Heart right ventricle (tissue), 16 donors: Measurements from ENCODE around the gene DYSF. TPM values are rescaled to one million over a fixed set of nuclear protein-coding genes. Genes with fewer than 3 reads are reported as not detected.

Experiments
- ATAC-seq, 8 donors: fragments of 200-7000 bp; cut with Tn5 transposase; one replicate each; pipeline ENCODE4 v1.9.1; 2020; ENCODE audit warnings: mild to moderate bottlenecking in 8 of 8, moderate library complexity in 8 of 8, moderate number of reproducible peaks in 1 of 8
- DNase-seq, 2 donors: peaks; one replicate each; pipeline ENCODE4 v3.0.0-alpha.2; 2020
- H3K27ac ChIP-seq, 10 donors: fragments of 200-600 bp; sonication (generic) in 2 of 10; one replicate each; pipeline versions ENCODE4 v1.5.0 to v1.8.0; 2020 to 2022; ENCODE audit warnings: mild to moderate bottlenecking in 3 of 10
- H3K27me3 ChIP-seq, 7 donors: fragments of 200-600 bp; one replicate each; pipeline ENCODE4 v1.8.0; 2021 to 2022; ENCODE audit warnings: mild to moderate bottlenecking in 2 of 7
- H3K36me3 ChIP-seq, 9 donors: fragments of 200-600 bp; sonication (generic) in 1 of 9; one replicate each; pipeline versions ENCODE4 v1.5.0 to v1.8.0; 2020 to 2022; ENCODE audit warnings: mild to moderate bottlenecking in 2 of 9
- H3K4me1 ChIP-seq, 9 donors: fragments of 200-600 bp; sonication (generic) in 1 of 9; one replicate each; pipeline versions ENCODE4 v1.5.0 to v1.8.0; 2020 to 2022; ENCODE audit warnings: mild to moderate bottlenecking in 4 of 9
- H3K4me3 ChIP-seq, 10 donors: fragments of 200-600 bp; sonication (generic) in 2 of 10; one replicate each; pipeline versions ENCODE4 v1.5.0 to v1.8.0; 2020 to 2022; ENCODE audit warnings: mild to moderate bottlenecking in 7 of 10, moderate library complexity in 2 of 10
- H3K9me3 ChIP-seq, 11 donors: fragments of 200-600 bp in 10 of 11; sonication (generic) in 2 of 11; one replicate each; pipeline versions ENCODE4 v1.5.0 to v1.8.0; 2013 to 2022; ENCODE audit warnings: mild to moderate bottlenecking in 2 of 11, control low read depth in 1 of 11, moderate library complexity in 1 of 11
- CTCF ChIP-seq, 9 donors: fragments of 200-600 bp; sonication (generic) in 2 of 9; IDR thresholded peaks; one replicate each; pipeline versions ENCODE4 v1.5.0 to v1.8.0; 2021 to 2022; ENCODE audit warnings: antibody characterized with exemption in 9 of 9, mild to moderate bottlenecking in 5 of 9, moderate library complexity in 1 of 9
- WGBS, 2 donors: extraction: QIAGEN DNeasy Blood & Tissue Kit; methylation state at CpG; one replicate each; pipeline ENCODE4 v1.1.7; 2013; ENCODE audit warnings: inconsistent platforms in 1 of 2; 5-methylcytosine and 5-hydroxymethylcytosine counted together
- intact Hi-C, 10 donors: fragments of 100-400 bp; cut with DNase I; formaldehyde crosslinking; loops; one replicate each; pipeline versions ENCODE4 v1.11.1 to v1.14.2; 2022
- polyA plus RNA-seq, 2 donors: library from polyadenylated mRNA; stranded (reverse); fragments of 200-250 nt; gene quantifications; one replicate each; pipeline ENCODE4 v1.2.3, GENCODE V29; 2013
- total RNA-seq, 10 donors: library from RNA; stranded (reverse); fragmentation: NEBNext Ultra II Directional in 3 of 10; extraction: Animal tissue kit (Norgen Biotek cat#: 25700) in 3 of 10; gene quantifications; one replicate each; pipeline versions ENCODE4 v1.2.1 to v1.2.4, GENCODE V29; 2021 to 2023
- donor health status: Arrhythmogenic right ventricular cardiomyopathy.
- donor health status: ischemic (EF 13 %, LVEDD 7.1; RV severe dilation, severe dysfunction).
- donor health status: healthy with polysubstance abuse.
- donor health status: DM: no; HTN: yes; CAD: no.
- donor health status: DM: no; HTN: no; CAD: no.
- donor health status: ischemic (EF 25% LVEDD 6.9; RV normal size, moderate dysfunction).
- donor health status: ischemic (EF 25% LVEDD 5.7; RV mildly dilated, moderate dysfunction).
- donor health status: healthy.
- donor health status: DM: yes; HTN: yes; CAD: no.
- donor health status: Ischemic cardiomyopathy.
- donor health status: ischemic (EF 35%, LVEDD 5.7; RV mildly dilated, moderate dysfunction).
- donor health status: nonischemic (EF 11% LVEDD 7.7; RV severe dilation, severe dysfunction).
- donor health status: DM: yes; HTN: yes; CAD: no.
- donor health status: PGD.
- donor health status: ischemic (EF 29% LVEDD 5.4; RV normal size, mild dysfunction).
- donor health status: nonischemic (EF 23%, LVEDD 6.1; RV moderate dilation, normal function).

DYSF gene
- total and polyA plus RNA-seq, 12 donors = 20.6 to 100 (median 64.8) TPM

- Histone ChIP-seq H3K9me3 (peaks cover 0 to 9% (median 0%) of the 10 kb centered on the region in 11 donors), H3K27me3 (no peaks in the 10 kb centered on the region), H3K36me3 (peaks cover 0 to 4% (median 0%) of the 10 kb centered on the region in 9 donors), H3K27ac (no peak overlapping the region), H3K4me1 (peaks cover 0 to 26% (median 14%) of the 10 kb centered on the region in 9 donors), H3K4me3 (no peak overlapping the region)
- DNase-seq (no peak), ATAC-seq (no peak)
- intact Hi-C loops = no loop called here
- TF ChIP-seq CTCF (IDR thresholded peaks at IDR 0.05) = no peak
- WGBS, 2 donors = 84 to 89% methylated on average over 14 of the region's 14 CpGs
Measured at GRCh38 chr2:71631411-71631931, 178.1 kb downstream of the DYSF start.

GRCh38 chr2:71633086-71633485 lies 179.7 kb downstream of the DYSF start:
- H3K4me3 ChIP-seq = no peak overlapping the region
- DNase-seq = no peak
- ATAC-seq = no peak
- H3K27ac ChIP-seq = no peak overlapping the region
- peaks cover 0 to 4% (median 0%) of the 10 kb centered on the region in 9 donors for H3K36me3 ChIP-seq
- H3K27me3 ChIP-seq = no peaks in the 10 kb centered on the region
- intact Hi-C loops = no loop called here
- TF ChIP-seq CTCF (IDR thresholded peaks at IDR 0.05) = no peak
- 95% methylated on average over 3 of the region's 3 CpGs for whole genome bisulfite sequencing, 2 donors
- peaks cover 0 to 9% (median 0%) of the 10 kb centered on the region in 11 donors for H3K9me3 ChIP-seq
- peaks cover 0 to 33% (median 14%) of the 10 kb centered on the region in 9 donors for H3K4me1 ChIP-seq

DNA sequence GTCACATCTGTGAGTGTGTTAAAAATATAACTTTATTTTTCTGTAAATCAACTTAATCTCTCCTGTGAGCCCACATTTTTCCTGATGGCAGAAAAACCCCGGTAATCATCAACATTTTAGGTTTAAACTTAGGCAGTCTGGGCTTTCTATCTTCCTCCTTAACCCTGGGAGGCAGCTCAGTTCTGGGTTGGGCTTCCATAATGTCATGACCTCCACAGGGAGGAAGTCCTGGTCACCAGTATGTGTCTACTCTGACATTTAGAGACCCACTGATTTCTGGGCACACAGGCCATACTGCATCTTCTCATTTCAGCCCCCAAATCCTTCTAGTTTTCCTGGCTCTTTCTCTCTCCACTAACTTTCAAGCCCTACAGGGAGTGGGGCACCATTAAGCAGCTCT lies 181.2 kb downstream of the DYSF start:
- ATAC-seq = no peak
- DNase-seq = no peak
- intact Hi-C loops = no loop called here
- TF ChIP-seq CTCF (IDR thresholded peaks at IDR 0.05) = no peak
- Histone ChIP-seq H3K4me3 (no peak overlapping the region), H3K27me3 (no peaks in the 10 kb centered on the region), H3K4me1 (peaks cover 0 to 35% (median 13%) of the 10 kb centered on the region in 9 donors), H3K36me3 (peaks cover 0 to 4% (median 0%) of the 10 kb centered on the region in 9 donors), H3K9me3 (peaks cover 0 to 1% (median 0%) of the 10 kb centered on the region in 11 donors), H3K27ac (no peak overlapping the region)
- 94 to 97% methylated on average over 1 of the region's 1 CpG for WGBS, 2 donors

DNA sequence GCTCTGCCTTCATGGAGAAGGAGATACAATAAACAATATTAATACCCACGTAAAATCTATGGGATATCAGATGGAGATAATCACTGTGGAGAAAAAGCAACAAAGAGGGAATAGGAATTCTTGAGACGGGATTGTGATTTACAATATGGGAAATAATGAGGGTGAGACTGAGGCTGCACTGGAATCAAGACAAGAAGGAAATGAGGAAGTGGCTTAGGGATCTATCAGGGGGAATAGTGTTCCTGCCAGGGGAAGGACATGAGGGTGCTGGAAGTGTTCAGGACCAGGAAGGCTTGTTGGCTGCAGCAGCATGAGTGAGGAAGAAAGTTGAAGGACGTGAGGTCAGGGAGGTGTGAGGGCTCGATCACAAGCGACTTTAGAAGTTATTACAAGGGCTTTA lies 182.4 kb downstream of the DYSF start:
- H3K4me3 ChIP-seq = no peak overlapping the region
- DNase-seq (no peak), ATAC-seq (no peak)
- WGBS, 2 donors = 80 to 81% methylated on average over 5 of the region's 5 CpGs
- TF ChIP-seq CTCF (IDR thresholded peaks at IDR 0.05) = no peak
- H3K27ac ChIP-seq = no peak overlapping the region
- H3K36me3 ChIP-seq = peaks cover 0 to 4% (median 0%) of the 10 kb centered on the region in 9 donors
- H3K9me3 ChIP-seq = no peaks in the 10 kb centered on the region
- H3K4me1 ChIP-seq = peaks cover 0 to 22% (median 4%) of the 10 kb centered on the region in 9 donors
- H3K27me3 ChIP-seq = no peaks in the 10 kb centered on the region
- intact Hi-C loops = no loop called here
